Measurements from ENCODE around the gene RASGRF1.

RASGRF1 gene

DNA sequence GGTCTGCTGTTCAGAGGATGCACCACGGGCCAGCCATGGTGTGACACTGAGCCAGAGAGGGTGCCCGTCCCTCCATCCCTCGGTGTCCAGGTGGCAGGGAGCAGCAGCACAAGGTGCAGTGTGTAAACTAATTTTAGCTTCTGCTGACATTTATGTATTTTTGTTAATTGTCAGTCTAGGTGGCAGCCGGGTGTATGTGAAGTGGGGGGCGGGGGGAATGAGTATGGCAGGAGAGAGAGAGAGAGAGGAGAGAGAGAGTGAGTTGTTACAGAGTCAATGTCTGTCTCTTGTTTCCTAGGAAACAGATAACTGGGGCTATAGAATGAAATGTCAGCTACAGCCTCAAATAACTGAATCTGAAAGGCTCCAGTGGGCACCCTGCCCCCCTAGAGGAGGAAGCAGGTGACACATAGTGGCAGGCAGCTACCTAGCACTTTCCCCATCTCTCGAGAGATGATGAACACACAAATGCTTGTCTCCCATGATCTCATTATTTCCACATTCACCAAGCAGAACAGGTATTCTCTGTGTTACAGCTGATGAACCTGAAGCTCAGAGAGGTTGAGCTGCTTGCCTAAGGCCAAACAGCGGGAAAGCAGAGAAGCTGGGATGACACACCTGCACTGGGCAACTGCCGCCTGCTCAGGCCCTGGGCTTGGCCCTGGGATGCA, 24.7 kb downstream of the RASGRF1 start:
- no peak for DNase-seq

DNA sequence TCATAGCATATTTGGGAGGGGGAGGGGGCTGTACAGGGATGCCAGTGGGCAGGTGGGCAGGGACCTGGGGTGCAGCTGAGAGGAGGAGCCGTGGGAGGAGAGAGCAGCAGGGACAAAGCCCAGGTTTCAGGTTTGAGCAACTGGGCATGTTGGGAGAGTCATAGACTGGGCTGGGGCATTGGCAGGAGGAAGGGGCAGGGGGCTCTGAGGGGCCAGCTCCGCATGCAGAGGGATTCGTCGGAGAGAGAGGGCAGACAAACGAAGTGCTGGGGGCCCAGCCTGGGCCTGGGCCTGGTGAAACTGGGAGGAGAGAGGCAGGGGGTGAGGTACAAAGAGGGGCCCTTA, 25.2 kb downstream of the RASGRF1 start:
- DNase-seq, result no peak

DNA sequence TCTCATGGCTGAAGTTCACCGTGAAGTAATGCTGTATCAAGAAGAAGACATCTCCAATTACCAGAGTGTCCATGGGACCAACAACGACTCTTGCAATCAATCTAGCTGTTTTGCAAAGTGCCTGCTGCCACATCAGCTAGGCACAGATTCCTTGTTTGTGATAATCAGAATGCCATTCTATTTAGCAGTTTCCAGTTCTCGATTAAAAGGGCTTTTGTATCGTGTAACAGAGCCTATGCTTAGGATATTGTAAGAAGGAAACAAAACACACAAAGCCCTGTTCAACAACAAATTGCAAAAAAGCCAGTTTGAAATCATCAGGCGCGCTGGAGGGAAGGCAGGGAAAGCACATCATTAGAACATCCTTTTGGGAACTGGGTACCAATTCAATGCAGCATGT, 26.1 kb downstream of the RASGRF1 start:
- no peak for DNase-seq

DNA sequence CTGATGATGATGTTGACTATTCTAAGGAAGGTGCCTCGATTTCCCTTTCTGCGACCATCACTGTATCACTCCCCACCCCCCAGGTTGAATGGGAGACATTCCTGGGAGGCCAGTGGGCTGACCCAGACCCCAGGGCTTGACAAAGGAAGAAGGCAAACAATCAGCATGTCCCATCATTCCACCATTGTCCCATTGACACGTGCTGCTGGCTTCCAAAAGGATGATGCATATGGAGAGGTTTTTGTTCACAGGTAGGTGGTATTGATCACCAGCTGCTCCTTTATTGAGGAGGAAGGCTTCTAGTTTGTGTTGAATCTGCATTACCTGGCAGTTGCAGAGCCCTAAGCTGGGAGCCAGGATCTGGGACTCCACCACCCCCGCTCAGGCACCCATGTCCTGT, 30.4 kb downstream of the RASGRF1 start:
- DNase-seq, result no peak

DNA sequence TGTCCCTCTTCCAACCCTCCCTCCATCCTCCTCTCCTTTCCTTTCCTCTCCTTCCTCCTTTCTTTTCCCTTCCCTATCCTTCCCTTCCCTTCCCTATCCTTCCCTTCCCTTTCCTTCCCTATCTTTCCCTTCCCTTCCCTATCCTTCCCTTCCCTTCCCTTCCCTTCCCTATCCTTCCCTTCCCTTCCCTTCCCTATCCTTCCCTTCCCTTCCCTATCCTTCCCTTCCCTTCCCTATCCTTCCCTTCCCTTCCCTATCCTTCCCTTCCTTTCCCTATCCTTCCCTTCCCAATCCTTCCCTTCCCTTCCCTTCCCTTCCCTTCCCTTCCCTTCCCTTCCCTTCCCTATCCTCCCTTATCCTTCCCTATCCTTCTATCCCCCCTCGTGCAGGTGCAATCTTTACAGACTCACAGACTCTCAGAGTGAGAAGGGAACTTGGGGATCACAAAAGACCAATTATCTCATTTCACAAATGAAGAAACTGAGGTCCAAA, 31.5 kb downstream of the RASGRF1 start:
- DNase-seq, result no peak

DNA sequence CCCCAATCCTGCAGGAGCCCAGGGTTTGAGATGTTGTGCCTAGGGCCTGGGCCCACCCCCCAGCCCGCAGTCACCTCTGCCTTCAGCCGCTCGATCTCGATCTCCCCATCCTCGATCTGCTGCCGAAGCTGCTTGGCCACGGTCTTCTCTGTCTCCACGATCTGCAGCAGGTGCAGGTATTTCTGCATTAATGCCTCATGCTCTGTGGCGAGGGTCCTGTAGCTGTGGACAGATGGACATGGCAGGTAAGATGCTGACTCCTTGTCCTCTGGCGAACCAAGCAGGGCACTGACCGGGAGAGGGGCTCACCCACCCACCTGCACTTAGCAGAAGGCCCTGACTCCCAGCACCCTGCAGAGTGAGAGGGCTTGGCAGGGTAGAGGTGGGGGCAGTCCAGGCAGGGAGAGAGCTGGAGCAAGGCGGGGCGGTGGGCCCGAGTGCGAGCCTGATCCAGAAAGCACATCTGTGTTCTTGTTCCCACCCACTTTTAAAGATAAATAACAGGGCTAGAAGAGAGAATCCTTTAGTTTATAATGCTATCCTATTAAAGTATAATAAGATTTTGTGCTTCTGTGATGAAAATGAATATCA, 32.2 kb downstream of the RASGRF1 start:
- no peak for DNase-seq

DNA sequence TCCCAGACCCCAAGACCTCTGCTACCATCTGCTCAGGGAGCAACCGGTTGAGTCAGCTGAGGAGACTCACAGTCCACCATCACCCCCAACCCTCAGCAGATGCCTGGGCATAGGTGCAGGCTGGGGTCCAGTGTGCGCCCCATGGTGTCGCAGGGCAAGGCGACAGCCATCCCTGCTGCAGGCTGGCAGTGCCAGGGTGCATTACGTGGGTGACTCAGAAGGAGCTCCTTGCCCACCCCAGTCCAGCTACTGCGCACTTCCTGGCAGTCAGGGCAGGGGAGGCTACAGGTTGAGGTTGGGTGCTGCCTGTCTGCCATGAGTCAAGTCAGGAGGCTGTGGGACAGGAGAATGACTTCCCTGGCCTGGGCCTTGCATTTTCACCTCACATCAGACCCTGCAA, 33.5 kb downstream of the RASGRF1 start:
- DNase-seq, result no peak

DNA sequence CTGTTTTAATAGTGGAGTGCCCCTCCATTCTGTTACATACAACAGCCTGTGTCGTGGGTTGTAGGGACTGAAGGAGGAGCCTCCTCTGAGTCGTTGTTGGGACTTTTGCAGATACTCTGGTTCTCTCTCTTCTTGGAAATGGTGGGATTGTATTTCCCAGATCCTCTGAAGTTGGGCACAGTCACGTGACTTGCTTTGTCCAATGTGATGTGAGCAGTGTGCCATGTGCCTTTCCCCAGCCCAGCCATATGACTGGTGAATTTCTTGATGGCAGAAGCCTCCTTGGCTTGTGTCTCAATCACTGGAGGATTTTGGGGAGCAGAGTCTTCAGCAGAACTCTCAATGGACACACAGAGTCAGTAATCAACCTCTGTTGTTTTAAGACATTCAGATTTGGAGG, 36.2 kb downstream of the RASGRF1 start:
- peak; percentile 7 to 44 (median 21) for DNase-seq

DNA sequence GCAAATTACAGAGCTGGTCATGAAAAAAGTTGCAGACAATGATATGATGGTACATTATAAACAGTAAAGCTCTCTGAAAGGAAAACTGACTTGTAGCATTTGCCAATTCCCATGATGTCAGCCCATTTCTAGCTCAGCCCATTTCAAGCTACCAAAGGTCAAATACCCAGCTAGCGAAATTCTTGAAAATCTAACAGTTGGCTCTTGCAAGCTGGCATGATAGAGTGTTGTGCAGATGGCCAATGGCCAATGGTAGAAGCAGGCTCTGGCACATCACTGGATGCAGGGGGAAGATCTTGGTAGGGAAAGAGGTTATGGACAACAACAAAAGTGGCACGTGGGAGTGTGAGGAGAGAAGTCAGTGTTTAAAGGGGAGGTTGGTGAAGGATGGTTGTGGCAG, 36.7 kb downstream of the RASGRF1 start:
- DNase-seq, result no peak

DNA sequence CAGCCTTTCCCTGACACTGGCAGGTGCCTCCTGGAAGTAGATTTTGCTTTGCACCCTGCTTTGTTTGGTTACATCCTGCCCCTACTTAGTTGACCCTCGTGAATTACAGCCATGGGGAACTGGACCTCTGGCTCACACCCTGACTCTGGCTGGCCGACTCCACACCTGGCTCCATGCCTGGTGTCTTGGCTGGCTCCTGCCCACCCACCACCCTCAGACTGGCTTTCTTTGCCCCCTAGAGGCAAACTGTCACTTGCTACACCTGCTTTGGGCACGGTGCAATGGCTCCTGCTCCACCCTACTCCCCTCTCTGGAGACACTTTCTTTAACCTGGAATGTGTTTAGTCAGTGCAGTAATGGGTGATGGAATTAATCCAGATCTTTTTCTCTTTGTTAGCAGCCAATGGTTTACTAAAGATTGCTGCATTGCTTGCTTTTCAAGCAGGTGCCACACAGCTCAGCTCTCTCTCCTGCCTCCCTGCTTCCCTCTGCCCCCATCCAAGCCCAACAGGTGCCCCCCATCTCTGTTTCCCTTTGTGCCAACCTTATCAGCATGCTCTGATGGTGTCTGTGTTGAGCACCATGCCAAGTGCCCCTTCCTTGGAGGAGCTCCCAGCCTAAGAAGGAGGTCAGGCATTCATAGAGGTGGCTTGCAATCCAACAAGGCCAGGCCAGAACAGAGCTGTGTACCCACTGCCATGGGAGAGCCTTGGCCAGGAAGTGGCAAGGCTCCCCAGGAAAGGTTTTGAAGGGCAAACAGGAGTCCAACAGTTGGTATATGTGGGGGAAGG, 38.4 kb downstream of the RASGRF1 start:
- DNase-seq, result no peak

DNA sequence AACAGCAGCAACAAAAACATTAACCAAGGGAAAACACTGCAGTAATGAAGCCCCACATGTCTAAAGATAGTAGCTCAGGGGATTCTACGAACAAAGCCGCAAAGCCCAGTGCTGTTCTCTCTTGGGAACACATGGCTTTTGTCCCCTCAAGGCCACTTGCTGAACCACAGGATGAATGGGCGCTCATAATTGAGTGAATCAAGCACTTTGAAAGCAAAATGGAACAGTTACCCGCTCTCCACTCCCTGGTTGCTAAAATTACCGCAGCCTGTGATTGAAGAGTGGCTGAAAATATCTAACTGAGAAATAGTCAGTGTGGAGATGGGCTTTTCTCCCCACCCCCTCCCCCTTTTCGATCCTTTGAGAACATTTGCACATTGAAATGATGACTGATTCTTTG, 39.6 kb downstream of the RASGRF1 start:
- DNase-seq, result no peak

DNA sequence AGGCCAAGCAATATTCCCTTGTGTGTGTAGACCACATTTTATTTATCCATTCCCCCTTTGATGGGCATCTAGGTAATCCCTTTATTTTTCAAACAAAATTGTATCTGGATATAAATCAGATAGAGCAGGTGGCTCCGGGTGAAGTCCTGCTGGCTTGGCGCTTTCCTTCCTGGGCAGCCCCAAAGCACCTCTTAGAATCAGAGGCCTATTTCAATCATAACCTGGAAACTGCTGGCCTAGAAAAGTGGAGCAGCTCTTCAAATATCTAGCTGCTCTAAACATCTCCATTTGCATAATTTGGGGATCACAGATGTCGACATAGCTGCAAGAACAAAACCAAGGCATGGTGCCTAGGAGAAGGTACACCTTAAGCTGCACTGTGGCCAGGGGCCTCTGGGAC, 40.2 kb downstream of the RASGRF1 start:
- no peak for DNase-seq

DNA sequence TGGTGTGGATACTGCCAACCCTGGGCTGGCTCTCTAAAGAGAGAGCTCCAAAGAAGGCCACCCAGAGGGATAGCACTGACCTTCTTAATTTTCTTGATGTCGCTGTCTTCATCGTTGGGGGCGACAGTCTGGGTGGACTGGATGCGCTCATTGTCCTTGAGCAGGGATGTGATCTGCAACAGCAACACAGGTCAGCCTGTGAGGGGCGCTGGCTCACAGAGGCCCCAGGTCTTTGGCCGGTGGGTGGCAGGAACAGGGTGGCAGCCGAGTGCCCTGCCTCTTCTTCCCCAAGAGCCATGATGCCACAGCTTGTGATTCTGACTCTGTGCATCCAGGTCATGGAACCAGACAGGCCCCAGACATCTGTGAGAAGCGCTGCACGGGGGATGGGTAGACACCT, 41.2 kb downstream of the RASGRF1 start:
- no peak for DNase-seq

DNA sequence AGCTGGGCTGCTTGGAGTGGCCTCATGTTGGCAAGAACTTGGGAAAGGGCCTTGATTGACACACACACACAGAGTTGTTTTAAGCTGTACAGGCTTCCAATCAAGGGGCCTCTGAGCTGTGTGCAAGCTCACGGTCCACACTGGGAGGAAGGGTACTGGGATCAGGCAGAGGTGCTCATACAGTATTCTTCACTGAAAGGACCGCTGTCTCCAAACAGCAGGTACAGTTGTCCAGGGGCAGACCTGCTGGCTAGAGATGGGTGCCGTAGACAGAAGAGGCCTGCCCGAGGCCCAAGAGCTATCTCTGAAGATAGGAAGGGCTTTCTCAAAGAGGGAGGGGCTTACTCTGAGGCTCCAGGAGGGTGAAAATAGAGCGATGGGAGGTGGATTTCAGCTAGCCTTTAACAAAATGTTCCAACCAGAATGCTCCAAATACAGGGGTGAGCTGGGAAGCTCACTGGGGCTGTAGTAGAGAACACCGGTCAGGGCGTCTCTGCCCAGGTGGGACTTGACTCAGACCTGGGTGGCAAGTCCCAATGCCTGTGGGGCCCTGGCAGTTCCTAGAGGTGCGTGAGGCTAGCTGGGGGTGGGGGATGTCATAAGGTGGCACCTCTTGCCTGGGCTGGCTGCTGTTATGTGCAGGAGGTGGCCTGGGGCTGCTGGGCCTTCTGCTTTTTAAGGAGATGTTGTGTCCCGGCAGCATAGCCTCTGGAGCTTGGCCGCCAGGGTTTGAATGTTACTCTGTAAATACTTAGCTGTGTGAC, 42.7 kb downstream of the RASGRF1 start:
- DNase-seq, result no peak

DNA sequence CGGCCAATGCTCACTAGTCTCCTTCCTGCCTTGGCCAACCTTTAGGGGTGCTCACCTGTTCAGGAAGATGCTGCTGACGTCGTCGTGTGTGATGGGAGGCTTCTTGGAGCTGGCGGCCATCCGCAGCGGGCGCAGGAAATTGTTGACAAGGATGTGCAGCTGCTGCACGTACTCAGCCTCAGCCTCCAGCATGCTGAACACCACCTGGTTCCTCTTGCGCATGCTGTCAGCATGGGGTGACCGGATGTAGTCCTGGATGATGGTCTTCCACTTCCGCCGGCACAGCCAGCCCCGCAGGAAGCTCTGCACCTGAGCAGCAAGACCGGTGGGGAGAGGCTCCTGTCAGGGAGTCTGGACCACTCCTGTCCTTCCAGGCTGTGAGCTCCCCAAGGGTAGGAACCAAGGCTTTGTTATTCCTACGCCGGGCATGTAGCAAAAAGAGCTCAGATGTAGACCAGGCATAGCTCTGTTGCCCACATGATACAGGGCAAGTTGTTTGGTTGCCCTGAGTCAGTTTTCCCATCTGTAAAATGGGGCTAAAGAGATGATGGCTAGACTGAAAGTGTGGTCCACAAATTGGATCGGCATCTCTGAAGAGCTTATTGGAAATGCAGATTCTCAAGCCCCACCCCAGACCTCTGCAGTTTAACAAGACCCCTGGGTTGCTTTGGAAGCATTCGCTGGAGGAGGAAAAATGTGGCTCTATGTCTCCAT, 43.7 kb downstream of the RASGRF1 start:
- no peak for DNase-seq

DNA sequence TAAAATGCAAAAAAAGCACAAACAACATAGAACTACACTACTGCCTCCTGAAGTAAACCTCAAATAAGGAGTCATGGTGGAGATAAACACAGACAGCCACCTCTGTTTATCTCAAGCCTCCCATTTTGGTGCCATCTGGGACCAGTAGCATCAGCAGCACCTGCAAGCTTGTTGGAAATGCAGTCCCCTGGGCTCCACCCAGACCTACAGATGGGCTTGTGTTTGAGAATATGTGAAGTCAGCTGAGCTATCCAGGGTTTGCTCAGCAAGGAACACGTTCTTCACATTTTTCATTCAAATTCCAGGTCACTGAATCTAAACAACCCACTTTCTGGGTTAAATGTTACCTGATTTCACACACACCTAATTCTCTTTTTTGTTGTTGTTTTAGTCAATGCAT, 45.5 kb downstream of the RASGRF1 start:
- no peak for DNase-seq

DNA sequence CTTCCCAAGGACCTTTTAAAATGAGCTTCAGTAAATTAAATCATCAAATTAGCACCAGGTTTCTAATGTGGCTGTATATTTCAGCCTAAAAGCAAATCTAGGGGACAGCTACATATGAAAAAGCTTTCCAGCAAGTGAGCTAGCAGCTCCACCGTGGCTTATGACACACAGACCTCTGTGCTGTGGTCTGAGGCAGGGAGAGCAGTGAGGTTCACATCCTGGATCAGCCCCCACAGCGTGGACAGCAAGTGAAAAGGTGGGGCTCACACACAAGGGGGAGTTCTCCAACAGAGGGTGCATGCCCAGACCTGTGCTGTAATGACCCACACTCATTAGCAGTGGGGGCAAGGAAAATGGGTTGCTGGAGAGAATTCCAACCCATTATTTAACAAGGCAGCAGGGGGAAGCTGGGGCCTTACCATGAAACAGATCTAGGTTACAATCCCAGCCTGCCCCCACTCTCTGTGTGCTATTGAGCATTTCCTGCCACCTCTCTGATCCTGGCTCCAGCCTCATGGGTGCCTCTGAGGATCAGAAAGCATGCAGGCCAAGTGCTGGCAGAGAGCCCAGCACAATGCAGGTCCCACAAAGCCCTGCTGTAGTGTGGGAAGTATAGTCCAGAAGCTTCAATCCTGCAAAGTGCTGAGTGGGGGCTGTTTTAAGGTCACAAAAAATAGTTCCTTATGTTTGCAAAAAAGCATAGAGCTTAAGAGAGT, 48.2 kb downstream of the RASGRF1 start:
- no peak for DNase-seq

DNA sequence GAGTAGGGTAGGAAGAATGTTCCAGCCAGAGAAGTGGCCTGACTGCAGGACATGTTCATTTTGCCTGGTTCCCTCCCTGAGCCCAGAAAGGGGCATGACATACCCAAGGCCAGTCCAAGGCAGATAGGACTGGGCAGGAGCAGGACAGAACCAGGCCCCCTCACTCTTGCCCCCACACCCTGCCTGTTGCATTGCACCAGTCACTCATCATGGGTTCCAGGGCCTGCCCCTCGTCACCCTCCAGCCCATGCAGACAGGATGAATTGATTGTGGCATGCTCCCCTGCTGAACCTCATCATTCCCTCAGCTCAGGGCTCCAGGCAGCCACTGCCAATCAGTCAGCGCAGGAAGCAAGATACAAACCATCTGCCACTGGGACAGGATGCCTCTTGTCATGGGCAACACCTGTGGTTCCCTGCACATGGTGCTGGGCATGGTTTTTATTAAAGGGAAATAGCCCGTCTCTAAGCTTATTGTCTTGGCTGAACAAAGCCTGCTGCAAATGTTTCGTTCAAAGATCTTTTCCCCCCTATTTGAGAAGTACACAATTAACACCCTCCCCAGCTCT, 48.9 kb downstream of the RASGRF1 start:
- DNase-seq, result no peak

DNA sequence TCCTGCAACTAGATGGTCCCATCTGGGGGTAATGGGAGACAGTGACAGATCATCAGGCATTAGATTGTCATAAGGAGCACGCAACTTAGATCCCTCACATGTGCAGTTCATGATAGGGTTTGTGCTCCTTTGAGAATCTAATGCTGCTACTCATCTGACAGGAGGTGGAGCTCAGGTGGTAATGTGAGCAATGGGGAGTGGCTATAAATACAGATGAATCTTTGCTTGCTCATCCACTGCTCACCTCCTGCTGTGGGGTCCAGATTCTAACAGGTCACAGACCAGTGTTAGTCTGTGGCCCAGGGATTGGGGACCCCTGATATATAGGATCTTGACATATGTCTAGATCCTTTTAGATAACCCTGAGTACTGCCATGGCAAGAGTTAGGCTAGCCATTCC, 52.7 kb downstream of the RASGRF1 start:
- no peak for DNase-seq

DNA sequence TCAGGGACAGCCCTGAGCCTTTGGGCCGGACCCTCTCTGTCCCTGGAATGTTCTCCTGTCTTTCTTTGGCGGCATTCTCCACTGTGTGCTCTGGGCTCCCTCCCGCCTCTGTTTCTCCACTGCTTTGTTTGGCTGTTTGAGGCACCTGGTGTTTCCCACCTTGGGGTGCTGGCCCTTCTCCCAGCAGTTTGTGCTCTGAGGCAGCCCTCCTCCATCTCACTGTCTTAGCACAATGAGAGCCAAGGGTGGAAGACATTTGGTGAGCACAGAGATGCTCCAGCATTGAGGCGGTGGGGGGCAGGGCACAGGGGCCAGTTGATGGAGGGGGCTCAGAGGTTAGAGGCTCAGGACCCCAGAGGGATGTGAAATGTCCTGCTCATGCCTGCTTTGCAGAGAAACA, 54.3 kb downstream of the RASGRF1 start:
- no peak for DNase-seq

DNA sequence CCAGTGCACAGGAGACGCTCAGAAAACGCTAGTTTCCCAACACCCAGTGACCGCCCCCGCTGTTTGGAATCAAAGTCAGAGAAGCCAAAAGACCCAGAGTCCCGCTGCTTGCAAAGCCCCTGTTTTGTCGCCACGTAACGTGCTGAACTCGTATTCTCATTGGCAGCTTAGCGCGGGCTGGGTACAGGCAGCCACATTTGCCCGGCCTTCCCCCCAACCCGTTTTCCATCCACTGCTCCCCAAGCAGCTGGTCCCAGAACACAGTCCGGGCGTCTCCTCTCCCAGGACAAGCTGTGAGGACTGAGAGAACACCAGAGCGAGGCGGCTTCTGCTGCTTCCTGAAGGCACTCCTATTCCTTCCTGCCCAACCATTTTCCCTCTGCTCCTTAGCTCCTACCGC, 54.8 kb downstream of the RASGRF1 start:
- no peak for DNase-seq

DNA sequence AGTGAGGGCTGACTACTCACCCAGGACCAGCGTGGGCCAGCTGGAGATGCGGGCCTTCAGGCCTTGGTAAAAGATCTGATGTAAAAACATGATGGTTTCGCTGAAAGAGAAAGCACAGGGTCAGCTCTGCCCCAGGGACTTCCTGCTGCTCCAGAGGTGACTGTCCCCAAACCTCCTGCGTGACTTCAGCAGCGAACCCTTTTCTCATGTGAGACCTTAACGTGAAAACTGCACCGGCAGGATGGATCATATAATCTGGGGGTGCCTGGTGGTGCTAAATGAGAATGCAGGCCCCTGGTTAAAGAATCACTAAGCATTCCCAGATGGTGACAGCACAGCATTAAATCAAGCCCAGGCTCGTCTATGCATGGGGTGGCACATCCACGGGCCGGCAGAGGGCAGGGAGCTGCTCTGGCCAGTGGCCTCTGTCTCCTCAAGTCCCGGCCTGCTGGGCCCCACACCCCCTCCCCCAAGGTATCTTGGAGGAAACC, 55.4 kb downstream of the RASGRF1 start:
- DNase-seq, result no peak
